HG02759 (cell line): ENCODE results near the gene MAP2K5.

Experiments
- ATAC-seq: cut with Tn5 transposase; IDR thresholded peaks from one replicate; pipeline ENCODE4 v1.9.1; 2021; ENCODE audit warnings: mild to moderate bottlenecking, moderate library complexity; ENCODE audit not compliant: unreplicated experiment

MAP2K5 gene

GRCh38 chr15:67556976-67557570, 14.6 kb downstream of the MAP2K5 start:
- no peak for ATAC-seq

GRCh38 chr15:67558502-67558901, 16.0 kb downstream of the MAP2K5 start:
- ATAC-seq, result no peak

- no peak for ATAC-seq
These were observed 16.7 kb downstream of the MAP2K5 start for GRCh38 chr15:67559158-67559557.

- ATAC-seq, result no peak
These were observed 17.1 kb downstream of the MAP2K5 start for GRCh38 chr15:67559576-67559975.

GRCh38 chr15:67560320-67560719, 17.8 kb downstream of the MAP2K5 start:
- ATAC-seq, result no peak

- no peak for ATAC-seq
These were observed 20.6 kb downstream of the MAP2K5 start for GRCh38 chr15:67563092-67563491.

- ATAC-seq, result peak; percentile 93
These were observed 21.8 kb downstream of the MAP2K5 start for GRCh38 chr15:67564021-67564967.

- ATAC-seq, result peak; percentile 34
These were observed 22.5 kb downstream of the MAP2K5 start for GRCh38 chr15:67564968-67565345.

GRCh38 chr15:67569668-67570067, 27.2 kb downstream of the MAP2K5 start:
- ATAC-seq, result no peak

GRCh38 chr15:67570875-67571647, 28.6 kb downstream of the MAP2K5 start:
- ATAC-seq, result no peak

GRCh38 chr15:67571648-67572415, 29.3 kb downstream of the MAP2K5 start:
- ATAC-seq, result no peak

GRCh38 chr15:67573194-67573593, 30.7 kb downstream of the MAP2K5 start:
- no peak for ATAC-seq

- ATAC-seq, result no peak
These were observed 32.6 kb downstream of the MAP2K5 start for GRCh38 chr15:67575039-67575502.

GRCh38 chr15:67578020-67578600, 35.6 kb downstream of the MAP2K5 start:
- ATAC-seq, result no peak

- no peak for ATAC-seq
These were observed 36.7 kb downstream of the MAP2K5 start for GRCh38 chr15:67579164-67579563.

- no peak for ATAC-seq
These were observed 37.5 kb downstream of the MAP2K5 start for GRCh38 chr15:67579967-67580366.

- no peak for ATAC-seq
These were observed 41.7 kb downstream of the MAP2K5 start for GRCh38 chr15:67584157-67584556.

GRCh38 chr15:67585681-67586080, 43.2 kb downstream of the MAP2K5 start:
- no peak for ATAC-seq

- no peak for ATAC-seq
These were observed 44.8 kb downstream of the MAP2K5 start for GRCh38 chr15:67587331-67587730.

- ATAC-seq, result no peak
These were observed 45.3 kb downstream of the MAP2K5 start for GRCh38 chr15:67587754-67588153.
